AG09319 (cell line): ENCODE data around the gene CELSR2.

Experiments
- DNase-seq: peaks from one replicate; pipeline ENCODE4 v3.0.0-alpha.2; 2010; ENCODE audit warnings: low read depth; ENCODE audit errors: extremely low read depth
- TF ChIP-seq, protein P1 (sequence below): IDR thresholded peaks from 2 replicates; pipeline ENCODE4 v1.5.1; 2011; ENCODE audit warnings: low read depth, mild to moderate bottlenecking, inconsistent platforms, low read length, moderate library complexity

Gene CELSR2

DNA sequence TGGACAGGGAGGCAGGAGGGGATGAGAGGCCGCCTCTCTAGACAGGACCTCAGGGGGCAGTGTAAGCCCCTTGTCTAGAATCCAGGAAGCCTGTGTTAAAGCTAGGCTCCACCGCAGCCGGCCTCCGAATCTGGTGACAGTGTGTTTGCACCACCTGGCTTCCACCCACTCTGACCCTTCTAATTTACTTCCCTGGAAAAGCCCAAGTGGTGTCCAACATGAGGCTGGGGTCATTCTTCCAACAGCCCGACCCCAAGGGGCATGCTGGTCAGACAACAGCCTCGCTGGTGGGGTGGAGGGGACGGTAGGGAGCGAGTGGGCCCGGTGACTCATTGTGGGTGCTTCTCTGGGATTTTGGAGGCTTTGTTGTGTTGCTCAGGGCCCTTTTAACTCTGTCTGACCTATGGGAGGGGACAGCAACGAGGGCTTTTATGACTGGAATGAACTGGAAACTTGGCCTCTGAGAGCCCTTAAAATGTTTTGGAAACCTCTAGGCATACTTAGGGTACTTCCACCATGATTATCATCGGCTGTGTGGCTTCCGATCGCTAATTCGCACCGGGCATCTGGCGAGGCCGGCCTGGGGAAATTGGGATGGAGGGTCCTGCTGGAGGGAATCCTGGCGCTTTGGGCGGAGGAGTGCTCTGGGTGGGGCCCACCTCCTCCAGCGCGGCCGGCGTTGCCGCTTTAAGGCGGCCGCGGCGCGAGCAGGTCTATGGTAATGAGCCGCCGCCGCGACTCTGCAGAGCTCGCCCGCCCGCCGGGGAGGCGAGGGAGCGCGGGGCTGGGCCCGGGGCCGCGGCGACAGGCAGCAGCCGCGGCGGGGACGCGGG, at the start of gene CELSR2:
TSS of gene CELSR2 (plus strand) at position 743 of the 833 bp plus-strand sequence. CDS start 541 bp downstream, outside the sequence.
- TF ChIP-seq, protein P1, sequence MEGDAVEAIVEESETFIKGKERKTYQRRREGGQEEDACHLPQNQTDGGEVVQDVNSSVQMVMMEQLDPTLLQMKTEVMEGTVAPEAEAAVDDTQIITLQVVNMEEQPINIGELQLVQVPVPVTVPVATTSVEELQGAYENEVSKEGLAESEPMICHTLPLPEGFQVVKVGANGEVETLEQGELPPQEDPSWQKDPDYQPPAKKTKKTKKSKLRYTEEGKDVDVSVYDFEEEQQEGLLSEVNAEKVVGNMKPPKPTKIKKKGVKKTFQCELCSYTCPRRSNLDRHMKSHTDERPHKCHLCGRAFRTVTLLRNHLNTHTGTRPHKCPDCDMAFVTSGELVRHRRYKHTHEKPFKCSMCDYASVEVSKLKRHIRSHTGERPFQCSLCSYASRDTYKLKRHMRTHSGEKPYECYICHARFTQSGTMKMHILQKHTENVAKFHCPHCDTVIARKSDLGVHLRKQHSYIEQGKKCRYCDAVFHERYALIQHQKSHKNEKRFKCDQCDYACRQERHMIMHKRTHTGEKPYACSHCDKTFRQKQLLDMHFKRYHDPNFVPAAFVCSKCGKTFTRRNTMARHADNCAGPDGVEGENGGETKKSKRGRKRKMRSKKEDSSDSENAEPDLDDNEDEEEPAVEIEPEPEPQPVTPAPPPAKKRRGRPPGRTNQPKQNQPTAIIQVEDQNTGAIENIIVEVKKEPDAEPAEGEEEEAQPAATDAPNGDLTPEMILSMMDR, result no peak
- DNase-seq, result no peak

DNA sequence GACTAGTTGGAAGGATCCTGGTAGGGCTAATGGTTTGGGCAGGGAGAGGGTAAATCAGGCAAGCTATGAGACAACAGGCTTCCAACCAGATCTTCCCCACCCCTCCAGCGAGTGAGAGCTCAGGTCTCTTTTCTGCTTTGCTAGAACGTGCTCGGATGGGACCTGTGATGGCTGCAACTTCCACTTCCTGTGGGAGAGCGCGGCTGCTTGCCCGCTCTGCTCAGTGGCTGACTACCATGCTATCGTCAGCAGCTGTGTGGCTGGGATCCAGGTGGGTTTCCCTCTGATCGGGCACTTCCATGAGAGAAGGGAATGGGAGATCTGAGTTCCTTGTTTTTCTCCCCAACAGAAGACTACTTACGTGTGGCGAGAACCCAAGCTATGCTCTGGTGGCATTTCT, 49.6 kb upstream of the CELSR2 start:
- TF ChIP-seq, protein P1, result no peak
- DNase-seq, result no peak

- DNase-seq, result peak; percentile 50
- TF ChIP-seq, protein P1, result peak; percentile 76
These were observed 48.1 kb upstream of the CELSR2 start for GRCh38 chr1:109201123-109201703.

- TF ChIP-seq, protein P1, result no peak
- no peak for DNase-seq
These were observed 44.9 kb upstream of the CELSR2 start for GRCh38 chr1:109204484-109204883.

DNA sequence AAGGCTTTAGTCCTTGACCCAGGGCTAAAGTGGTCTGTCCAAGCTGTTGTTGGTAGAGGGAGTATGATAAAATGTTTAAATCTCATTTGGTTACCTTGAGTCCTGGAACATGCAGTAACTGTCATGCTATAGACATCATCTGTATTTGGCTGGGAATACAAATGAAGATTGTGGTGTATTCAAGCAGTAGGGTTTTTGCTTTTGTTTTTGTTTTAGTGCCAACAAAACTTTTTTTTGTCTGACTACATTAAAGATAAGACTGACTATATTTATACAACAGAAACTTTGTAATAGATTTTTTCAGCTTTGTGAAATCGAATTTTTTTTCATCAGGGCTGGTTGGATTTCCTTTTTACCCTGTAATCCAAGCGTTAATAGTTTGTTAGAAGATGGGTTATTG, 43.0 kb upstream of the CELSR2 start:
- no peak for DNase-seq

DNA sequence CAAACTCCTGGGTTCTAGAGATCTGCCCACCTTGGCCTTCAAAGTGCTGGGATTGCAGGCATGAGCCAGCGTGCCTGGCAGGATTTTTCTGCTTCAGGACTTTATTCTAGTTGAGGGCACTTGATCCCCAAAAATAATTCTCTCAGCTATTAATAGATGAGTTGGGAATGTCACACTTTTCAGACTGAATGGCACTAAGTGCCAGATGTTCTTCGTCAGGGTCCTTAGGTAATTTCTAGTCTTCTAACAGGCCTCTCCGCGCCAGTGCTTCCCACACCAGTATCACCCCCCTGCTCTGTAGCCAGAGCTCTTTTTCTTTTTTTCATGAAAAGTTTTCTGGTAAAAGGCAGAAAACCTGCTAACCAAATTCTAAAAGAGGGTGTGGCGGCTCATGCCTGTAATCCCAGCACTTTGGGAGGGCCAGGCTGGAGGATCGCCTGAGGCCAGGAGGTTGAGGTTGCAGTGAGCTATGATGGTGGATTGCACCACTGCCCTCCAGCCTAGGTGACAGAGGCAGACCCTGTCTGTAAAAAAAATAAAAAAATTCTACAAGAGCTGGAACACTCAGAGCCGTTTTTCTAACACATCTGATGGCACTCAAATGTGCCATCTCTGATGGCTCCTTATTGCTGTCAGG, 41.8 kb upstream of the CELSR2 start:
- TF ChIP-seq, protein P1, result no peak
- no peak for DNase-seq

More for the DNA sequence above, 43.0 kb upstream of the CELSR2 start:
- TF ChIP-seq, protein P1, result no peak

GRCh38 chr1:109208394-109208793, 40.9 kb upstream of the CELSR2 start:
- TF ChIP-seq, protein P1, result no peak
- DNase-seq, result no peak
